Choroid plexus epithelial cell (primary cell): ENCODE measurements around the gene KCNJ12.
"Not testable (repeated sequence)": the region's sequence is repeated elsewhere in the genome, so short reads cannot be mapped to it uniquely, and the experiment has no call there.

ENCODE experiments used
- DNase-seq: peaks from one replicate; pipeline ENCODE4 v3.0.0-alpha.2; 2010; ENCODE audit warnings: low read depth
- H3K4me3 ChIP-seq: 2 replicates; pipeline ENCODE4 v1.5.1; 2011; ENCODE audit warnings: low read depth, mild to moderate bottlenecking, control low read depth, low read length, moderate library complexity
- TF ChIP-seq, protein P1 (sequence below): conservative IDR thresholded peaks from 2 replicates; pipeline ENCODE4 v1.5.1; 2011; ENCODE audit warnings: low read depth, mild to moderate bottlenecking, control low read depth, inconsistent platforms, low read length, moderate library complexity

The KCNJ12 gene

DNA sequence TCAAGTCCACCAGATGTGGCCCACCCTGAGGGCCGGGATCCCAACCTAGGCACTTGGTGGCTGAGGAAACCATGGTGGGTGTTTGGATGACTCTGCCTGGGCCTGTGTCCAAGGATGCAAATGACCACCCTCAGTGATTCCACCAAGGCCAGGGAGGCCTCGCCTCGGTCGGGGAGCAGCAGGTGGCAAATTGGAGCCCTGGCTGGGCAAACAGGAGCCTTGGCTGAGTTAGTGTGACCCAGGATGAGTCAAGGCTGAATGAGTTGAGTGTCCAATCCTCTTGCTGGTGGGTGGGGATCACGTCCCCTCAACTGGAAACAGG lies 62.8 kb downstream of the KCNJ12 start:
- DNase-seq, H3K4me3 ChIP-seq: not testable (repeated sequence)

DNA sequence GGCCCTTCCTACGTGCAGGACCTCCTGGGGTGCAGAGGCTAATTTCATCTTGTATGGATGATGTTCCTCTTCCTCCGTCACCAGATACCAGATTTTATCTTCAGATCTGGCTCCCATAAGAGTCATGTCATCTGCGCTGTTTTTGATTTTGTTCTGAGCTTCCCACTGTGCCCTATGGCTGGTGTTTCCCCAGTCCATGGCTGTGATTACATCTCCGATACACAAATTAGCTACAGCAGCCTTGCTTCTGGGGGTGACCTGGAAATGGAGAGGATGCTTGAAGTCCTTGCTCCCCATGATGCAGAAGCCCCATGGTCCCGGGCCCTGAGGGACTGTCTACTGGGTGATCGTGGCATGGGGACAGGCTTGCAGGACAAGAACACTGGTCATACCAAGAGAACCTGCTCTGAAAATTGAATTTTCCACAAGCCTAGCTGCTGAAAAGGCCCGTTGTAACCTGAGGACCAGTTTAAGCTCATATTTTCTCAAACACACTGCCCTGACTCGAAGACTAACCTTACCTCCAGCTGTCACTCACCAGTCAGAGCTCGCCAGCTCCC lies 69.0 kb downstream of the KCNJ12 start:
- TF ChIP-seq, protein P1, sequence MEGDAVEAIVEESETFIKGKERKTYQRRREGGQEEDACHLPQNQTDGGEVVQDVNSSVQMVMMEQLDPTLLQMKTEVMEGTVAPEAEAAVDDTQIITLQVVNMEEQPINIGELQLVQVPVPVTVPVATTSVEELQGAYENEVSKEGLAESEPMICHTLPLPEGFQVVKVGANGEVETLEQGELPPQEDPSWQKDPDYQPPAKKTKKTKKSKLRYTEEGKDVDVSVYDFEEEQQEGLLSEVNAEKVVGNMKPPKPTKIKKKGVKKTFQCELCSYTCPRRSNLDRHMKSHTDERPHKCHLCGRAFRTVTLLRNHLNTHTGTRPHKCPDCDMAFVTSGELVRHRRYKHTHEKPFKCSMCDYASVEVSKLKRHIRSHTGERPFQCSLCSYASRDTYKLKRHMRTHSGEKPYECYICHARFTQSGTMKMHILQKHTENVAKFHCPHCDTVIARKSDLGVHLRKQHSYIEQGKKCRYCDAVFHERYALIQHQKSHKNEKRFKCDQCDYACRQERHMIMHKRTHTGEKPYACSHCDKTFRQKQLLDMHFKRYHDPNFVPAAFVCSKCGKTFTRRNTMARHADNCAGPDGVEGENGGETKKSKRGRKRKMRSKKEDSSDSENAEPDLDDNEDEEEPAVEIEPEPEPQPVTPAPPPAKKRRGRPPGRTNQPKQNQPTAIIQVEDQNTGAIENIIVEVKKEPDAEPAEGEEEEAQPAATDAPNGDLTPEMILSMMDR: no peak
- H3K4me3 ChIP-seq: no peak overlapping the region

DNA sequence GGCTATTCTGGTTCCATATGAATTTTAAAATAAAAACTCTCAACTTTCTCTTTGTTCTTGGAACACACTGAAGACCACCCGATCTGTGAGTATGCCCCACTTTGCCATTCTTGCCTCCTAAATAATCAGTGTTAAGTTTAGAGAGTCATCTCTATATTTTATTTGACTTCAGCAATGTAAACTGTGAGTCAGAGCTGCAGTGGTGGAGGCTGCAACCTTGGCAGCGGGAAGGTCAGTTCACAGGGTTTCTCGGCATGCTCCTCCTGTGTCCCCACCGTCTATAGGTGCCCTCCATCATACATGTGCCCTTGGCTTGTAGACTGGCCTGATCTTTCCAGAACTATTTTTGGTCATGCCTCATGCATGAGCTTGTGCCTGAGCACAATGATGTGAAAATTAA lies 71.4 kb downstream of the KCNJ12 start:
- H3K4me3 ChIP-seq, DNase-seq: not testable (repeated sequence)

More for the DNA sequence above, 69.0 kb downstream of the KCNJ12 start:
- DNase-seq: no peak

DNA sequence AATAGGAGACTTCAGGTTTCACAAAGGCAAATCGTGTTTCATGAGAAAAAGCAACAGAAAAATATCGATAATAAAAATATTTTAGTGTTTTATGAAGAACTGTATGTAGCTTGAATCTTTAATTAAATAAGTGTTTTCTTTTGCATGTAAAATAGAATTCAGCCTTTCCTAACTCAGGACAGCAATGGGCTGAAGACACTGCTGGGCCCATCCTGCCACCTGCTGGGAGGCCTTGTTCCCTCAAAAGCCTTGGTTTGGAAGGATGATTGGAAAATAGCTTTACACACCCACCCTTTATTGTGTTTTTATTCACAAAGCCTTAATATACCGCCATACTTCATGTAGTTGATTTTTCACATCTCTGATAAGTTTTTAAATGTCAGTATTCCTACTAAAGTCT lies 73.7 kb downstream of the KCNJ12 start:
- DNase-seq: not testable (repeated sequence)
- TF ChIP-seq, protein P1: peak; percentile 42

DNA sequence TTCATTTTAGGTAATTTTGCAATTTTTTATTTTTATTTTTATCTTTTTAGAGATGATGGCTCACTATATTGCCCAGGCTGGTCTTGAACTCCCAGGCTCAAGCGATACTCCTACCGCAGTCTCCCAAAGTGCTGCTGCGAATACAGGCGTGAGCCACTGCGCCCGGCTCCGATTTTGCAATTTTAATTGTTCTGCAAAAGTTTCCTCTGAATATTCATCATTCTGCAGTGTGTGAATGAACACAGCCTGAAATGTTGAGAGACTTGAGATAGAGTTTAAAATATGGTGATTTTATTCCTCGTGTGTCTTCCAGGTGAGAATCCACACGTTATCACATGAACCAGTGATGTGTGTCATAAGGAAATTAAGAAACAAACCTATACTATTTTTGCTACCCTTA lies 75.8 kb downstream of the KCNJ12 start:
- TF ChIP-seq, protein P1: no peak
- no peak overlapping the region for H3K4me3 ChIP-seq

More for the DNA sequence above, 73.7 kb downstream of the KCNJ12 start:
- not testable (repeated sequence) for H3K4me3 ChIP-seq

DNA sequence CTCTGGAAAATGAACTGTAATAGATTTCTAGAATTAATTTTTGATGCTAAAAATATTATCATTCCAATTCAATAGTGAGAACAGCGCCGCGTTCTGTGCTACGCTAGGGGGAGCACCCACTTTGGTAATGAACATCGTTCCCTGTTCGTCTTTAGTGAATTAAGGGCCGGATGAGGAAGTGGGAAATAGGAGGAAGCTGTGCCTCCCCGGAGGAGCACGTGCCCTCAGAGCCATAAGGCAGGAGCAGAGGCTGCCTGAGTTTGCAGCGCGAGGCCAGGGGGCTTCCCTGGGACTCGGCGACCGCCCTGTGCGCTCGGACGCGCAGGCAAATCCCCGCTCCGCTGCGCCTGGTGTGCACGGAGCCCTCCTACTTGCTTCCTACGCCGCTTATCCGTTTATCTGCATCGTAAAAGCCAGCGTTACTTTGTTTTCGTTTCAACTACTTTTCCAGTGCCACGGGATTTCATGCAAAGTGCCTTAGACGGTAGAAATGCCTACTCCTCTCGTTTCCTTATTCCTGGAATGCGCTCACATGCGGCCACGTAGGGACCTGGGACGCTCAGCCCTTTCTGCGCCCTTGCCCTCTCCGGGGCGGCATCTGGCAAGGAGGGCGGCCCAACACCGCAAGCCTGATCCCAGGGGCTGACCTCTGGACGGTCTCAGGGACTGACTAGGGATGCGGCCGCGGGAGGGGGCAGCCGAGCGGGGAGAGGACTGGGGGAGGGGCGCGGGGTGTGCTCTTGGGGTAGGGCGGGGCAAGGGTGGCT lies 76.4 kb downstream of the KCNJ12 start:
- DNase-seq: peak; percentile 89
- TF ChIP-seq, protein P1: peak; percentile 84
- H3K4me3 ChIP-seq: peak overlapping the region; percentile 44

More for the DNA sequence above, 75.8 kb downstream of the KCNJ12 start:
- DNase-seq: no peak

DNA sequence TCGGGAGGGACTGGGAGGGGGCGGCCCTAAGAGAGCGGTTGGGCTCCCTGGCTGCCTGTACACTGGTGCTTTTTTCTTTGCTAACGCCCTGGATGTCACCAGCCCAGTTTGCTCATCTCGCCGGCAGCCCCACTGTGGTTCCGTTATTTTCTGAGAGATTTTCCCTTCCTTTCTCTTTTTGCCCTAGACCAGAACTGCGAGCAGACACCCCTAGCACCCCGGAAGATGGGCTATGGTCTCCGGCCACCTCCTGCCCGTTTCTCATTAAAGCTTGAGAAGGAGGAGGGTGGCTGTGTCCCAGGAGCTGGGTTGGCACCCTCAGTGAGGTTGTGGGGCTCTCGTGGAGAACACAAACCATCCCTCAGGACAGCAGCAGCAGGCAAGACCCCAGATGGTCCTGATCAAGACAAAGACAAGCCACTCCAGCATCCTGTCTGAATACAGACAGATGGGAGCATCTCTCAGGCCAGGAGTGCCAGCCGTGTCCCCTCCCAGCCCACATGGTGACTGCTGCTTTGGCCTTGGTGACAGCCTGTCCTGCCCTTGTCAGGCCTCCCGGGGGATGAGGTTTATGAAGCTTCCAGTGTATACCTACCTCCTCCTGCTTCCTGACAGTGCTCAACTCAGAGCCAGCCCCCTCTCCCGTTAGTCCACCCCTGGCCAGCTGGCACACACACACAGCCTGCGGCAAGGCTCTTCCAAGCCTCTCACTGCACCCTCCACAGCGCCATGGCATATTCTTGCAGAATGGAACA lies 77.2 kb downstream of the KCNJ12 start:
- peak; percentile 6 for DNase-seq
- no peak overlapping the region for H3K4me3 ChIP-seq
- TF ChIP-seq, protein P1: no peak

DNA sequence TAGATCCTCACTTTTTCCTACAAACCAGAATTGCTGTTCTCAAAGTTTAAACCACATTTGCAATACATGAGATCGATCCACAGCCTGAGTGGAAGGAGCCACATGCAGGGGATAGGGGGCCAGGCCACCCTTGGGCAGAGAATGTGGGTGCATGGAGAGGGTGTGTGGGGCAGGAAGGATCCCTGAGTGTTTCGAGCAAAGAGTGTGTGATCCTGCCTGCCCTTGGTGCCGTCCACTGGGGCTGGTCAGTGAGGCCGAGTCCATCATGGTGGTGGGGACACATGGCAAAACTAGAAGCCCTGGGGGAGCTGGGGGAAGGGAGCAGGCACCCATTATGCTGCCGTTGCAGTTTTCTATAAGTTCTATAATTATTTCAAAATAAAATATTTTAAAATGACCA lies 77.8 kb downstream of the KCNJ12 start:
- not testable (repeated sequence) for H3K4me3 ChIP-seq, DNase-seq
